ENCODE results near the gene RMI2. TPM values are rescaled to one million over a fixed set of nuclear protein-coding genes. Genes with fewer than 3 reads are reported as not detected.

Gene RMI2
- total and polyA plus RNA-seq, 9 donors, result 5.7 to 12.5 (median 9.2) TPM

GRCh38 chr16:11319529-11320146 lies 25.6 kb upstream of the RMI2 start:
- Histone ChIP-seq H3K4me1 (ENCODE audit: control insufficient read depth, insufficient read depth, low read length) (peaks cover 15% of the 10 kb centered on the region), H3K36me3 (ENCODE audit: control insufficient read depth, insufficient read depth, low read length) (no peaks in the 10 kb centered on the region), H3K4me3 (ENCODE audit: low read length) (no peak overlapping the region), H3K27ac (ENCODE audit: low read length) (no peak overlapping the region), H3K9me3 (replicated peaks; ENCODE audit: control insufficient read depth, low read depth, low read length) (no peaks in the 10 kb centered on the region), H3K27me3 (ENCODE audit: control insufficient read depth, insufficient read depth, low read length) (no peaks in the 10 kb centered on the region)
- WGBS (ENCODE audit: insufficient coverage), result 57% methylated on average over 5 of the region's 8 CpGs
- DNase-seq, result no peak

DNA sequence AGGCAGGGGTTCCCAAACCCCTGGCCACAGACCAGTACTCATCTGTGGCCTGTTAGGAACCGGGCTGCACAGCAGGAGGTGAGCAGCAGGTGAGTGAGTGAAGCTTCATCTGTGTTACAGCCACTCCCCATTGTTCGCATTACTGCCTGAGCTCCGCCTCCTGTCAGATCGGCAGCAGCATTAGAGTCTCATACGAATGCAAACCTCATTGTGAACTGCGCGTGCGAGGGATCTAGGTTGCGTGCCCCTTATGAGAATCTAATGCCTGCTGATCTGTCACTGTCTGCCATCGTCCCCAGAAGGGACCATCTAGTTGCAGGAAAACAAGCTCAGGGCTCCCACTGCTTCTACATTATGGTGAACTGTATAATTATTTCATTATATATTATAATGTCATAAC lies 25.1 kb upstream of the RMI2 start:
- no peaks in the 10 kb centered on the region for H3K9me3 ChIP-seq (replicated peaks; ENCODE audit: control insufficient read depth, low read depth, low read length)
- peaks cover 13% of the 10 kb centered on the region for H3K4me1 ChIP-seq (ENCODE audit: control insufficient read depth, insufficient read depth, low read length)
- DNase-seq, result no peak
- 75% methylated on average over 9 of the region's 10 CpGs for WGBS (ENCODE audit: insufficient coverage)
- no peak overlapping the region for H3K4me3 ChIP-seq (ENCODE audit: low read length)
- no peak overlapping the region for H3K27ac ChIP-seq (ENCODE audit: low read length)
- no peaks in the 10 kb centered on the region for H3K36me3 ChIP-seq (ENCODE audit: control insufficient read depth, insufficient read depth, low read length)
- H3K27me3 ChIP-seq (ENCODE audit: control insufficient read depth, insufficient read depth, low read length), result no peaks in the 10 kb centered on the region

- H3K4me3 ChIP-seq (ENCODE audit: low read length), result no peak overlapping the region
- no peaks in the 10 kb centered on the region for H3K36me3 ChIP-seq (ENCODE audit: control insufficient read depth, insufficient read depth, low read length)
- no peaks in the 10 kb centered on the region for H3K27me3 ChIP-seq (ENCODE audit: control insufficient read depth, insufficient read depth, low read length)
- DNase-seq, result no peak
- H3K27ac ChIP-seq (ENCODE audit: low read length), result no peak overlapping the region
- no peaks in the 10 kb centered on the region for H3K9me3 ChIP-seq (replicated peaks; ENCODE audit: control insufficient read depth, low read depth, low read length)
- peaks cover 4% of the 10 kb centered on the region for H3K4me1 ChIP-seq (ENCODE audit: control insufficient read depth, insufficient read depth, low read length)
- WGBS (ENCODE audit: insufficient coverage), result 95% methylated on average over 5 of the region's 5 CpGs
Measured at GRCh38 chr16:11321662-11322061, 23.6 kb upstream of the RMI2 start.

DNA sequence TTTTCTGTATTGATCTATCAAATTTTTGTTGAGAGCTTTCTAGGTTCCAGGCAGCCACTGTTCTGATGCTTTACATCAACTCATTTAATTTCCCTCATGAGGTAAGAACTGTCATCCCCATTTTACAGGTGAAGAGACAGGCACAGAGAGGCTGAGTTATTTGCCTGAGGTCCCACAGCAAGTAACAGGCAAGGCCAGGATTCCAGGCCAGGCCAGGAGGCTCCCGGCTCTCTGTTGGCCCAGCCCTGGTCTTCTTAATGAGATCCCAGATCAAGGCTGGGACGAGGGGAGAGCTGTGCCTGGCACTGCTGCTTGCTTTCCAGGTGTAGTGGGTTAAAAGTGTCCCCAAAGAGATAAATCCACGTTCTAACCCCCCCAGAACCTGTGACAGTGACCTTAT lies 22.4 kb upstream of the RMI2 start:
- H3K27ac ChIP-seq (ENCODE audit: low read length), result no peak overlapping the region
- H3K27me3 ChIP-seq (ENCODE audit: control insufficient read depth, insufficient read depth, low read length), result no peaks in the 10 kb centered on the region
- DNase-seq, result no peak

GRCh38 chr16:11323551-11324336 lies 21.5 kb upstream of the RMI2 start:
- Histone ChIP-seq H3K4me1 (ENCODE audit: control insufficient read depth, insufficient read depth, low read length) (peaks cover 14% of the 10 kb centered on the region), H3K27ac (ENCODE audit: low read length) (no peak overlapping the region), H3K27me3 (ENCODE audit: control insufficient read depth, insufficient read depth, low read length) (no peaks in the 10 kb centered on the region), H3K9me3 (replicated peaks; ENCODE audit: control insufficient read depth, low read depth, low read length) (no peaks in the 10 kb centered on the region), H3K4me3 (ENCODE audit: low read length) (no peak overlapping the region), H3K36me3 (ENCODE audit: control insufficient read depth, insufficient read depth, low read length) (no peaks in the 10 kb centered on the region)
- WGBS (ENCODE audit: insufficient coverage), result 66% methylated on average over 4 of the region's 11 CpGs
- no peak for DNase-seq

More for the DNA sequence above, 22.4 kb upstream of the RMI2 start:
- no peak overlapping the region for H3K4me3 ChIP-seq (ENCODE audit: low read length)
- H3K4me1 ChIP-seq (ENCODE audit: control insufficient read depth, insufficient read depth, low read length), result peaks cover 5% of the 10 kb centered on the region
- H3K9me3 ChIP-seq (replicated peaks; ENCODE audit: control insufficient read depth, low read depth, low read length), result no peaks in the 10 kb centered on the region
- 60% methylated on average over 1 of the region's 3 CpGs for WGBS (ENCODE audit: insufficient coverage)
- no peaks in the 10 kb centered on the region for H3K36me3 ChIP-seq (ENCODE audit: control insufficient read depth, insufficient read depth, low read length)

DNA sequence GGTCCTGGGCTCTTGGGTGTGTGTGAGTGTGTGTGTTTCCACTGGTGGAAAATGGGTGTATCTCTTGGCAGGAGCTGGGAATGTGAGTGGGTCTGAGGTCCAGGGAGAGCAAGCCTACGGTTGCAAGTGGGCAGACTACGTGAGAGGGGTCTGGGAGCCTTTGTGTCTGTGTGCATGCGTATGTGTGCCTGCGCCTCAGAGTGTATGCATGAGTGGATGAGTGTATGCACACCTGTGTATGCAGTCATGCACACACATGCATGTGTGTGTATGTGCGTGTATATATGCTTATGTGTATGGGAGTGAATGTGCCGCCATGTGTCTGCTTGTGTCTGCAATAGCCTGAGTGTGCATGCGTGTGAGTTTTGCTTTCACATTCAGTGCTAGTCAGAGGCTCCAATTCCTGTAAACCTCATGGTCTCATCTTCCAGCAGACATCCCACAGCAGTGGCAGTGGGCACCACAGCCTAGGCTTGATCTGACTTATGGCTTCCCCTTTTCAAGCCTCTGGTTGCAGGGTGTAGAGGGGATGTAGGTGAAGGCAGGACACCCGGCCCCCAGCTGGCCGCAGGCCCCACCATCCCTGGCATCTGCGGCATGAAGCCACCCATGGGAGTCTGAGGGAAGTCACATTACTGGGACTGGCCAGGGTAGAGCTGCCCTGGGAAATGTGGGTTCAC lies 19.7 kb upstream of the RMI2 start:
- Histone ChIP-seq H3K27ac (ENCODE audit: low read length) (no peak overlapping the region), H3K4me3 (ENCODE audit: low read length) (no peak overlapping the region), H3K36me3 (ENCODE audit: control insufficient read depth, insufficient read depth, low read length) (no peaks in the 10 kb centered on the region), H3K27me3 (ENCODE audit: control insufficient read depth, insufficient read depth, low read length) (no peaks in the 10 kb centered on the region), H3K4me1 (ENCODE audit: control insufficient read depth, insufficient read depth, low read length) (peaks cover 16% of the 10 kb centered on the region), H3K9me3 (replicated peaks; ENCODE audit: control insufficient read depth, low read depth, low read length) (no peaks in the 10 kb centered on the region)
- 91% methylated on average over 5 of the region's 10 CpGs for WGBS (ENCODE audit: insufficient coverage)
- no peak for DNase-seq

- Histone ChIP-seq H3K9me3 (replicated peaks; ENCODE audit: control insufficient read depth, low read depth, low read length) (no peaks in the 10 kb centered on the region), H3K4me1 (ENCODE audit: control insufficient read depth, insufficient read depth, low read length) (peaks cover 16% of the 10 kb centered on the region), H3K36me3 (ENCODE audit: control insufficient read depth, insufficient read depth, low read length) (no peaks in the 10 kb centered on the region), H3K27ac (ENCODE audit: low read length) (no peak overlapping the region), H3K27me3 (ENCODE audit: control insufficient read depth, insufficient read depth, low read length) (no peaks in the 10 kb centered on the region), H3K4me3 (ENCODE audit: low read length) (no peak overlapping the region)
- WGBS (ENCODE audit: insufficient coverage), result 74% methylated on average over 5 of the region's 9 CpGs
- no peak for DNase-seq
Measured at GRCh38 chr16:11326084-11326736, 19.0 kb upstream of the RMI2 start.

DNA sequence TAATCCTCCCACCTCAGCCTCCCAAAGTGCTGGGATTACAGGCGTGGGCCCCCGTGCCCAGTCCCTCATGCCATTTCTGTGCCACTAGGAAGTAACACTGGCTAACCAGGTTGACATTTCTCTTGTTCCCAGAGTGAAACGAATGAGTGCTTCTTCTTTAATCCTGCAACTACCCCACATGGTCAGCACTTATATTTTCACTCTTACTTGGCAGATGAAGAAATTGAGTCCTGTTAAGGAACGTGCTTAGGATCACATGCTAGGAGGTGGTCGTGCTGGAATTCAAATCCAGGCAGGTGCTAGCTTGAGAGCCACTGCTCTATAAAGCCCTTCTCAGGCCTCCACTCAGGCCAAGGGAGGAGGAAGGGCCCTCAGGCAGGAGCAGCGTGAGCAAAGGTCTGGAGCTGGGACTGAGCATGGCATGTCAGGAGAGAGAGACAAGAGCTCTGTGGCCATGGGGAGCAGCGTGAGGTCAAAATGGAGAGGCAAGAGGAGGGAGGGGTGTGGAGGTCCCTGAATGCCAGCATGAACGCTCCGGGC lies 18.5 kb upstream of the RMI2 start:
- Histone ChIP-seq H3K27me3 (ENCODE audit: control insufficient read depth, insufficient read depth, low read length) (no peaks in the 10 kb centered on the region), H3K4me1 (ENCODE audit: control insufficient read depth, insufficient read depth, low read length) (peaks cover 16% of the 10 kb centered on the region), H3K27ac (ENCODE audit: low read length) (no peak overlapping the region), H3K4me3 (ENCODE audit: low read length) (no peak overlapping the region), H3K36me3 (ENCODE audit: control insufficient read depth, insufficient read depth, low read length) (no peaks in the 10 kb centered on the region), H3K9me3 (replicated peaks; ENCODE audit: control insufficient read depth, low read depth, low read length) (no peaks in the 10 kb centered on the region)
- WGBS (ENCODE audit: insufficient coverage), result 82% methylated on average over 6 of the region's 9 CpGs
- DNase-seq, result no peak

DNA sequence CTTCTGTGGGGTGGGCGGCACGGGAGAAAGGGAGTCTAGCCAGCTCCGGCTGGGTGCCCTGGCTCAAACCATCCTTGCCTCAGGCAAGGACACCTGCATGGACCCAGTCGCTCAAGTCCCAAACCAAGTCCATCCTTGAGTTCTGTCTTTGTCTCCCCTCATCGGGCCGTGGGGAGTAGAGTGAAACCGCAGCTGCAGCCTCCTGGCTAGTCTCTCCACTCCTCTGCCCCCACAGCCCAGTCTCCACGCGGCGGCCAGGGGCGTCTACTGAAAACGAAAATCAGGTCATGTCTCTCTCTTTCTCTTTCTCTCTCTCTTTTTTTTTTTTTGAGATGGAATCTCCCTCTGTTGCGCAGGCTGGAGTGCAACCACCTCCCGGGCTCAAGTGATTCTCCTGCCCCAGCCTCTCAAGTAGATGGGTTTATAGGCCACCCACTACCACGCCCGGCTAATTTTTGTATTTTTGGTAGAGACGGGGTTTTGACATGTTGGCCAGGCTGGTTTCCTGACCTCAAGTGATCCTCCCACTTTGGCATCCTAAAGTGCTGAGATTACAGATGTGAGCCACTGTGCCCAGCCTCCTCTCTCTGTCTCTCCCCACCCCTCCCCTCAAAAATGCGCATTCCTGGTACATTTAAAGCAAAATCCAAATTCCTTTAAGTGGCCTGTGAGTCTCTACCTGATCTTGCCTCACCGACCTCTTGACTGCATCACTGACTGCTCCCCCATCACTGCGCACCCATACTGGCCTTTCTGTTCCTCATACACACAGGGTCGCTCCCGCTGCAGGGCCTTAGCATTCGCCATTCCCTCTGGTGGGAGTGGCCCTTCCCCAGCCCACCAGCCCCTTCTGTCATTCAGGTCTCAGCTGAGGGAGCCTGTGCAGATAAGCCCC lies 17.7 kb upstream of the RMI2 start:
- no peak overlapping the region for H3K4me3 ChIP-seq (ENCODE audit: low read length)
- peaks cover 16% of the 10 kb centered on the region for H3K4me1 ChIP-seq (ENCODE audit: control insufficient read depth, insufficient read depth, low read length)
- H3K27ac ChIP-seq (ENCODE audit: low read length), result no peak overlapping the region
- no peaks in the 10 kb centered on the region for H3K36me3 ChIP-seq (ENCODE audit: control insufficient read depth, insufficient read depth, low read length)
- 82% methylated on average over 15 of the region's 23 CpGs for WGBS (ENCODE audit: insufficient coverage)
- no peaks in the 10 kb centered on the region for H3K27me3 ChIP-seq (ENCODE audit: control insufficient read depth, insufficient read depth, low read length)
- H3K9me3 ChIP-seq (replicated peaks; ENCODE audit: control insufficient read depth, low read depth, low read length), result no peaks in the 10 kb centered on the region
- DNase-seq, result no peak
